ENCODE results near the gene MYF6.

Gene MYF6

GRCh38 chr12:80756875-80757274 lies 49.4 kb downstream of the MYF6 start:
- no peak for DNase-seq (ENCODE audit: low read depth, low spot score)
